NCI-H1694 (cell line): Measurements from ENCODE around the gene HTT.

ENCODE experiments used
- DNase-seq: peaks from one replicate; lab custom pipeline; 2025; lab: John Stamatoyannopoulos, UW

Gene HTT

DNA sequence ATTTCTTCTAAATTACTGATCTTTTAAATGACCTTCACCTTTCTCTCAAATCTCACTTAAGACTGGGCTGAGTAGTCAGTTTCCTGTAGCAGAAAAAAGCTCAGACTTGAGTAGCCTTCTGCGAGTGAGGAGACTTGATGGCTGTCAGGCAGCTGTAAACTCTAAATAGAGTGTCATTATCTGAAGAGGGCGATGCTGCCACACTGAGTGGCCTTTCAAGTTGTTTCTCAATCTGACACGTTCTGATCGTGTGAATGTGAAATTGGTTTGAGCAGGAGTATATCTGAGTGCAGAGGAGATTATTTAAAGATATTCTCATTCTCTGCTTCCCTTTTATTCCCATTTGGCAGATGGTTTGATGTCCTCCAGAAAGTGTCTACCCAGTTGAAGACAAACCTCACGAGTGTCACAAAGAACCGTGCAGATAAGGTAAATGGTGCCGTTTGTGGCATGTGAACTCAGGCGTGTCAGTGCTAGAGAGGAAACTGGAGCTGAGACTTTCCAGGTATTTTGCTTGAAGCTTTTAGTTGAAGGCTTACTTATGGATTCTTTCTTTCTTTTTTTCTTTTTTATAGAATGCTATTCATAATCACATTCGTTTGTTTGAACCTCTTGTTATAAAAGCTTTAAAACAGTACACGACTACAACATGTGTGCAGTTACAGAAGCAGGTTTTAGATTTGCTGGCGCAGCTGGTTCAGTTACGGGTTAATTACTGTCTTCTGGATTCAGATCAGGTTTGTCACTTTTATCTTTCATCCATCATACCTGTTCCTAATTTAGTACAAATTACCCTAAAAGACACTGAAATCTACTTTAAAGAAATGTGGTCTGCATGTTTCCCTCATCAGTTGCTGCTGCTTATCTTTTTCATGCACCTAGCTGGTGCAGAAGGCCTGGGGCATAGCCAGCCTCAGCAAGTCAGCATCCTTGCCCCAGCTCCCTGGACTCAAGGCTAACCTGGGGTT is 100.2 kb downstream of the HTT start:
- no peak for DNase-seq

DNA sequence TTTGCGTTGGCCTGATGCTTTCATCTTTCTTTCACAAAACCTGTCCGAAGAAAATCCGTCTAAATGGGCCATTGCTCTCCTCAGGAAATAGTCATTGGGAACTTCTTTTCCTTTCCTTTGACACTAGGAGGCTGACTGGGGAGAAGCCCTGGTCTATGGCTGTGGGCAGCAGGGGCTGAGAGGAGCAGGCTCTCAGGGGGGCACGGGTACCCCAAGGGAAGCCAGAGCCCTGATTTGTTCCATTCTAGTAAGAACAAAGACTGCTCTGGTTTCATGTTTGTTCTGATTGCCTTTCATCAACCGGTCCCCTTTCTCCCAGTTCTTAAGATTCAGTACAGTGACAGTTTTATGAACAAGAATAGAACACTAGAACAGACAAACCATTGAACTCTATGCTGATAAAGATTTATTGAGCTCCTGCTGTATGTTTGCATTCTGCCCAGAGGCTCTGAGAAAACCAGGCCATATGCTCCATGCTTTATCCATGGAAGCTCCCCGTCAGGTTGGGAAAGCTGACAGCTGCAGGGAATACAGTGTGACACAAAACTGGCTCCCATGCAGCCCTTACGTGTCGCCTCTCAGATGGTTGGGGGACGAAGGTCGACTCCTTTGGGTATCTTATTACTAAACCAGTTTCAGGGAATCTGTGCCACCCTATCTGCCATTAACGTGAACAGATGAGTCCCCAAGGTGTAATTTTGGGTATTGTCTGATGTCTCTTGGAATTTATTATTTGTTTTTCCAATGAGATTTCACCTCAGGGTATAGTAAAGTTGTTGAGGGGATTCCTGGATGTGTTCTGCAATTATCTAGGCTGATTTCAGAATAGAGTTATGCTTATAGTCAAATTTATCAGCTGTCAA is 102.1 kb downstream of the HTT start:
- DNase-seq = peak; percentile 87

DNA sequence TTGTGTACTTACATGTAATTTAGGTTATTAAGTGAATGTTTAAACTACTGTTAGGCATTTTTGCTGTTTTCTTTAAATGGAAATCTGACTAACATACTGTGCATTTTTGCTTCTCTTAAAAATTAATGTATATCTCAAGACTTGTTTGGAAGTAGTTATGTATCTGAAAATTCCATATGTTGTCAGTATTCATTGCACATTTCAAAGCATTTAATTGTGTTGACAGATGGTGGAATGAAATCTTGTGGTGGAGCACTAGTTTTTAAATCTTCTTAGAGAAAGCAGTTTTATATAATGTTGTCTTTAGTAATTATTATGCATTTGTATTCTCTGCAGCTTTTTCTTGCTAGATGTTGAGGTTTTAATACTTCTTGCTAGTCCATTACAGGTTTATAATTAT is 102.9 kb downstream of the HTT start:
- DNase-seq = no peak

DNA sequence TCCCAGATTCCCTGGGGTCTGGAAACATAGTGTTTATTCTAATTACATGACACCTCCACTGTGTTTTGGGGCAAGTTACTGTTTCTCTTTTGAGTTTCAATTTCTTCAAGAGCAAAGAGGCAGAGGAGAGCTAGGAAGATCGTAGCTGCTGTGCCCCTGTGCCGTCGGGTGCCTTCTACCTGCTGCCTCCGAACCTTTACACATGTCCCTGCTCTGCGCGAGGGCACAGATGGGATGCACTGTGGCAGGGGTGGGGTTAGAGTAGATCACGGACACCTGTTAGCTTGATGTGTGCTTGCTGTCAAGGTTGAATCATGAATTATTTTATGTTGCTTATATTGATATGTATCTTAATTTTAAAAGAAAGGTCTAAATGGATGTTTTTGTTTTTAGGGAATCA is 103.4 kb downstream of the HTT start:
- DNase-seq = no peak

DNA sequence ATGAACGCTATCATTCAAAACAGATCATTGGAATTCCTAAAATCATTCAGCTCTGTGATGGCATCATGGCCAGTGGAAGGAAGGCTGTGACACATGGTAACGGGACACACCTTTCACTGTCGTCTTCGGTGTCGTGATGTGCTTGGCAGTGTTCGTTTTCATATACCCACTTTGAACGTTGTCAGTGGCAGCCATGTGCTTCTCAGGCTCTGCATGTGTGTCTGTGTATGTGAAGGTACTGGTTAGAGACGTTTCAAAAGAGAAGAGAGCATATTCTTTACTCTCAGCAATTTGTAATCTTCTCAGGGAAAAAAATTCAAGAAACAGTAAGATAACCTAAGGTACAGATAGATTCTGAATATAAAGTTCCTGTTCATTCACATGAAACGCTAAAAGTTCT is 103.9 kb downstream of the HTT start:
- DNase-seq = no peak

DNA sequence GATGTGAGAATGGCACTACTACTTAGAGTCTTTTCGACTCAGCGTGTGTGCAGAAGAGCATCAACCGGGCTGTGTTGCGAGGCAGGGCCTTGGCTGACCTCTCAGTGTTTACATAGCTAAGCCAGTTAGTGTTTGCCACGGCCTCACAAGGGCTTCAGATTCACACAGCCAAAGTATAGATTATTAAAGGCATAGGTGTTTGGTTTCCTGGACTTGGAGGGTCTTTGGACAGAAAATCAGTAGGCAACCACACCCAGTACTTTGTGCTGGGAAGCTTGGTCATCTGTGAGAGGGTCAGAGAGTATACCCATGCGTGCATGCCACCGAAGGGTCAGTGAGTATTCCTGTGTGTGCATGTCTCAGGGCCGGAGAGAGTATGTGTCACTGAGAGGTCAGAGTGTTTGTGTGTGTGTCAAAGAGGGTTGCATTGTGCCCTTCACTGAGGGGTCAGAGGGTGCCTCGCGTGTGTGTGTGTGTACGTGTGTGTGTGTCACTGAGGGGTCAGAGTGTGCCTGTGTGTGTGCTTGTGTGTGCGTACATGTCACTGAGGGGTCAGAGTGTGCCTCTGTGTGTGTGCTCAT is 104.7 kb downstream of the HTT start:
- no peak for DNase-seq

DNA sequence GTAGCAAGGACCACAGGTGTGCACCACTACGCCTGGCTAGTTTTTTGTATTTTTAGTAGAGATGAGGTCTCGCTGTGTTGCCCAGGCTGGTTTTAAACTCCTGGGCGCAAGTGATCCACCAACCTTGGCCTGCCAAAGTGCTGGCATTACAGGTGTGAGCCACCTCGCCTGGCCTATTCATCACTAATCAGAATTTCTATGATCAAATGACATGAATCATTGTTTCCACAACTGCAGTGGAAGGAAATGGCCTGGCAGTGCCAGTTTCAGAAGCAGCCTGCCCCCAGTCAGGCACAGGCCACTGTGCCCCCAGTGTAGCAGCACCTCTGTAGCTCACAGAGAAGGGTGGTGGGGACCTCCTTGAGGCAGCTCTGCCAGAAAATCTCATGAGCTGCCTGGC is 108.5 kb downstream of the HTT start:
- no peak for DNase-seq

DNA sequence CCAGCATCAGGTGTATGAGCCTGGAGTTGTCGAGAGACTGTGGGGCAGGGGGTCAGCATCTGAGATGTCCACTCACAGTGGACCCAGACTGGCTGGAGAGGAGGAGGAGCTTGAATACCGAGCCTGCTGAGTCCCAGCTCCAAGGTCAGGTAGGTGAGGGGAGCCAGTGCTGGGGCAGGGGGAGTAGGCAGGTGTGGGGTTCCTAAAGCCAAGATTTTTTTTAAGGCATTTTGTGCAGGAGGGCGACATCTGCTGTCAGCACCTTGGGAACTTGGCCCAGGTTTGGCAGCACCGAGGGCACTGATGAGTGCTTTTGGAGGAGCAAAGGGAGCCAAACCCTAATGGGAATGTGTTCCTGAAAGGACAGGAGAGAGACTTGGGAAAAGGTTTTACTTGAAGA is 110.2 kb downstream of the HTT start:
- no peak for DNase-seq

DNA sequence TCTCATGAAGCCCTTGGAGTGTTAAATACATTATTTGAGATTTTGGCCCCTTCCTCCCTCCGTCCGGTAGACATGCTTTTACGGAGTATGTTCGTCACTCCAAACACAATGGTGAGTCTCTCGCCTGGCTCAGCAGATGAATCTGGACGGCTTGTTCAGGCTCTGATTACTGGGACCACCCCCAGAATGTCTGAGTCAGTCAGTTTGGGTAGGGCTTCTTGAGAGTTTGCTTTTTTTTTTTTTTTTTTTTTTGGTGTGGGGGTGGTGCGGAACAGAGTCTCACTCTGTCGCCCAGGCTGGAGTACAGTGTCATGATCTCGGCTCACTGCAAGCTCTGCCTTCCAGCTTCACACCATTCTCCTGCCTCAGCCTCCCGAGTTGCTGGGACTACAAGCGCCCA is 112.1 kb downstream of the HTT start:
- no peak for DNase-seq

DNA sequence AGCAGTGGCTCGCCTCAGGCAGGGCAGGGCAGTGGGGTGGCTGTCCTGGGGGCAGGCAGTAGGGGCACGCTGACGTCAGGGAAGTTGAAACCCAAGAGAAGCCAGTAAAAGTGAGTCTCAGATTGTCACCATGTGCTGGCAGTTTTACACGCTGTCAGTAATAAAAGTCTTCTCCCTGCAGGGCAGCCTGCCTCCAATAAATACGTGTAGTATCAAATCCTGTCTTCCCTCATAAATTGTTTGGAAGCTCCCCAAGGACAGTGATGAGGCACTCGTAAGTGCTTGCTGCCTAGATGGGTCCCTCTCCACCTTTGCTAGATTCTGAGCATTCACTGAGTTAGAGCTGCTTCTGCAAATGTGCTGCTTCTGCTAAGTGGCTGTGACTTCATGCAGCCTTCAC is 113.6 kb downstream of the HTT start:
- DNase-seq = no peak

DNA sequence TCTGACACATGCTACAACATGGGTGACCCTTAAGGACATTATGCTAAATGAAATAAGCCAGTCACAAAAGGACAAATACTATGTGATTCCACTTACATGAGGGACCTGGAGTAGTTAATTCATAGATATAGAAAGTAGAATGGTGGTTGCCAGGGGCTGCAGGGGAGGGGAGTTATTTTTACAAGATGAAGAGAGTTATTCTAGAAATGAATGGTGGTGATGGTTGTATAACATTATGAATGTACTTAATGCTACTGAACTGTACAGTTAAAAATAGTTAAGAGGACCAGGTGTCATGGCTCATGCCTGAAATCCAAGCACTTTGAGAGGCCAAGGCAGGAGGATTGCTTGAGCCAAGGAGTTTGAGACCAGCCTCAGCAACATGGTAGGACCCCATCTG is 115.0 kb downstream of the HTT start:
- no peak for DNase-seq

DNA sequence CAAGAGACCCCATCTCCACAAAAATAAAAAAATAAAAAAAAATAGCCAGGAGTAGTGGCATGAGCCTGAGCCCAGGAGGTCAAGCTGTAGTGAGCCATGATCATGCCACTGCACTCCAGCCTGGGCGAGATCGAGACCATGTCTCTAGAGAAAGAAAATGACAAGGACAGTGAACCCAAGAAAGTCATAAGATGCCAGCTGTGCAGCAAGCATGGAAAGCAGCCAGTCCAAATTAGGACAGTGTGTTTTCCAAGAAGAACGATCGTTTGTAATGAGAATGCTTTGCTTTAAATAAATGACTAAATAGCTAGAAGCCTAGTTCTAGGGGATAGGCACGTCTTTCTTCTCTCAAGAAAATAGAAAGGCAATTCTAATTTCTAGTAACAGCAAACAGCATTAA is 116.1 kb downstream of the HTT start:
- DNase-seq = no peak

DNA sequence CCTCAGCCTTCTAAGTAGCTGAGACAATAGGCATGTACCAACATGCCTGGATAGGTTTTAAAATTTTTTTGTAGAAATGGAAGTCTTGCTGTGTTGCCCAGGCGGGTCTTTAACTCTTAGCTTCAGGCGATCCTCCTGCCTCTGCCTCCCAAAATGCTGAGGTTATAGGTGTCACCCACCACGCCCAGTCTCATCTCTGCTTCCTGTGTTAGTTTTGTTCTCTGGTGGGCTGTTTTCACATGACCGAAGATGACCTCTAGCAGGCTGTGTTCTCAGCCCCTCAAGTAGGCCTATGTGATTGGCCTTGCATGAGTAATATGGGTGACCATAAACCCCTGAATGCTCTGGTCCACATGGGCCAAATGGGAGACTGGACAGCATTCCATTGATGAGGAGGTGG is 117.7 kb downstream of the HTT start:
- DNase-seq = no peak

DNA sequence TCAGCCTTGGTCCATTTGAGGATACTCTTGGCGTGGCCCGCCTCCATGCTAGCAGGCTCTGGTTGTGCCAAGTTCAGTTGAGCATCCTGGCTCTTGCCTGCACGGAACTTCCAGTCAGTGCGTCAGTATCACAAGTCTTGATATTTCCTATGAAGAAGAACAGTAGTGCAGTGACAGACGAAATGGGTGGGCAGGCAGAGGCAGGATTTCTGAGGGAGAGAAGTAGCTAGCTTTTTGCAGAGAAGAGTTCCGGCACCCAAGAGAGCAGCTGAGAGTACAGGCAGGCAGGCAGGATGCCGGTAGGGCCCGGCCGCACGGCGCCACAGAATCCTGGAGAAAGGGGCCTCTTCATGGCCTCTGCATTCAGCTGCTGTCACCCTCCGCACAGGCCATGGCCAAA is 118.3 kb downstream of the HTT start:
- DNase-seq = no peak

DNA sequence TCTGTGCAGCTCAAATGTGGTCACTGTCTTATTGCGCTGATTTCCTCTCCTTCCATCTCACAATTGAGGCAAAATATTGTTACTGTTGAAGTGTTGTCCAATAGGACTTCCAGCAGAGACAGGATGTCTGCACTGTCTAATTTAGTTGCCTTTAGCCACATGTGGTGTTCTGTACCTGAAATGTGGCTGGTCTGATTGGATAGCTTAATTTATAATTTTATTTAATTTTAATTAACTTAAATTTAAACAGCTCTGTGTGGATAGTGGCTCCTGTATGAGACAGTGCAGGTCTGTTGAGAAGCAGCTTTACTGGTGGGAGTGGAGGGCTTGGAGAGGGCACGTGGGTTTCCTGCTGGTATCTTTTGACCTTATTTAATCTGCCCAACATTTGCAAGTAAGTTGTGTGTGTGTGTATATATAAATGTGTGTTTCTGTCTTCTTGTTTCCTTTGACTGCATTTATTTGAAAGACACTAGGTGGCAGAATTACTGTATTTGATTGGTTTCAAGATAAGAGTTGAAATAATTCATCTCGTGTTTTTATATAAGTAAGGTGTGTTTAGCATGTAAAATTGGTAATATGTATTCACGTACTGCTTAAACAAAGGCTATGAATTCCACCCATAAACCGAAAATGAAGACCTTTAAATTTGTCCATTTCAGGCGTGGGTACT is 119.2 kb downstream of the HTT start:
- DNase-seq = no peak

DNA sequence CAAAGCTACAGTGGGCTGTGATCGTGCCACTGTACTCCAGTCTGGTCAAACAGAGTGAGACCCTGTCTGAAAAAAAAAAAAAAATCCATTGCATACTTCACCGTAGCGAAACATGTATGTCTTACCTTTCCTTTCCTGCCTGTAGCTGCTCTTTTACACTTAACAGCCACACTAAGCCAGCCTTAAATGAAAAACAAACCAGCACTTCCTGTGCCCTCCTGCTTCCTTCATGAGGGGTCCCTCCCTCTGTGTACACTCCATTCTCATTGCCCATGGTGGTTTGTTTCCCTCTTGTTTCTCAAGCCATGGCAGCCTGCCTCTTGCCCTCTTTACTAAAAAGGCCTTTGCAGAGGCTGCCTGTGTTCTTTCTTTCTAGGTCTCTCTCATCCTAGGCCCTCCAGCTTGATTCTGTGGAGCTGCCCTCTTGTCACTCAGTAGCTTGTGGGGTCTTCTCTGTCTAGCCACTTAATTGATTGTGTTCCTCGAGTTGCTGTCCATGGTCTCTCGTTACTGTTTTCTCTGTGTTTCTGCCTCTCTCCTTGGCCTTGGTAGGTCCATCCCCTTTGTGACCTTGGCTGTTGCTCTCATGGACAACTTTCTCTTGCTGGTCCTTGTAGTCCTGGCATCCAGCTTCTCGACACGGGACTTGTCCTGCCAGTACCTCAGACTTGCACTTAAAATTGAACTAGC is 122.3 kb downstream of the HTT start:
- no peak for DNase-seq

DNA sequence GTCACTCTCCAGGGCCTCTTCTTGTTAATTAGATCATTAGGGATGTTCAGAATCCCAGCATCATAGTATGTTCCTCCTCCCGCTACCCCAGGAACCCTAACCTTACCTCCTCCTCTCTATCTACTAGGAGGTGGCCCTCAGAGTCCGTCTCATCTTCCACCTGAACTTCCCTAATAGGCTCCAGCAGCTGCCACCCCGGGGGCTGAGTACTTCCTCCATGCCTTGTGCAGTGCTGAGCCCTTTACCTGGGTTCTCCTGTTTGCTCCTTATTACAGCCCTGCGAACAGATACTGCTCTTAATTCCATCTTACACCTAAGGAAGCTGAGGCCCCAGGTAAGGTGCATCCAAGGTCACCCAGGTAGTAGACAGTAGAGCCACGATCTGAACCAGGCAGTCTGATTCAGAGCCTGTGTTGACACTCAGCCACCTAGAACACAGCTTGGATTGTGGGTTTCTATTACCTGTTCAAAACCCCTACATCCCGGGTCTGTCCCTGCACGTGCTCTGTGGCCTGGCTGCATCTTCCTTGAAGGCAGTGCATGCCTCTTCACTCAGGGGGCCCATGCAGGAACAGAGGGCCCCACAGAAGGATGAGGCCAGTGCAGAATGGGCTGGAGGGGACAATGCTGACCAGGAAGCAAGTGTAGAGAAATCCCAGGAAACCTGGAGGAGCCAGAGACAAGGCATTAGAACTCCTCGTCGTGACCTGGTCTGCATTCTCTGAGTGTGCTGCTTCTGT is 123.1 kb downstream of the HTT start:
- no peak for DNase-seq

DNA sequence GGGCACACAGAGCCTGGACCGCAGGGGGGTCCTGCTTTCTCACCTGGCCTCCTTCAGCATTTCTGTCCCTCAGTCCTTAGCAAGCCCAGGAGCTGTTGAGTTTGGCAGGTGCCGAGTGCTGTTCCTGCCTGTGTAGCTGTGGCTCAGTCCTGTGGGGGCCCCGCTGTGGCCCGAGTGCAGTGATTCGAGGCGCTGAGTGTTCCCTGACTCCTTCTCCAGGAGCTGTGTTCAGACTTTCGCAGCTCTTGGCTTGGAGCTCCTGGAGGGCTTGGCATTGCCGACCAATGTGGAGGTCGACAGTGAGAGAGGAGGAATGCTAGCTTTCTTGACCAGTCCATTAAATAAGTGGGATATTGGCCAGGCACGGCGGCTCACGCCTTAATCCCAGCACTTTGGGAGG is 124.4 kb downstream of the HTT start:
- no peak for DNase-seq

DNA sequence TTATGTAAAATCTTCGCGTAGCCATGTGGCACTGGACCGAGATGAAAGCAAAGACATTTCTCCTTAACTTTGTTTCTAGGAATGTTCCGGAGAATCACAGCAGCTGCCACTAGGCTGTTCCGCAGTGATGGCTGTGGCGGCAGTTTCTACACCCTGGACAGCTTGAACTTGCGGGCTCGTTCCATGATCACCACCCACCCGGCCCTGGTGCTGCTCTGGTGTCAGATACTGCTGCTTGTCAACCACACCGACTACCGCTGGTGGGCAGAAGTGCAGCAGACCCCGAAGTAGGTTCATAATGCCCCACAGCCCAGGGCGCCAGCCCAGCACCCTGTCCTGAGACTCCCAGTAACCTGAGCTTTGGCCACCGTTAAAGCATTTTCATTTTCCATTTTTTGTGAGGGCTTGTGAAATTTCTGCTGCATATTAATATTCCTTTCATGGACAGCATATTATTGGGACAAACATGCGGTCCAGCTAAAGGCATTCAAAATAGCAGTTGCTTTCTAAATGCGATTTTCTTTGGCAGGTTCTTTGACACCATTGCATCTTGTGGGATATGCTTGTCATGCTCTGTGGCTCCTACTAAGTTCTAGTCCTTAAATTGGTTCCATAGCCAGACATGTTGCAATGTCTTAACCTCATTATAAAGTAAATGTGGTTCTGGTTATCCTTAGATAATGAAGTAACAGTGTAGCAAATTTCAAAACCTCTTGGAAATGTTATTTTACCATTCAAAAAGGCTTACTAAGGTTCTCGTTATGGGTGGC is 125.4 kb downstream of the HTT start:
- no peak for DNase-seq

DNA sequence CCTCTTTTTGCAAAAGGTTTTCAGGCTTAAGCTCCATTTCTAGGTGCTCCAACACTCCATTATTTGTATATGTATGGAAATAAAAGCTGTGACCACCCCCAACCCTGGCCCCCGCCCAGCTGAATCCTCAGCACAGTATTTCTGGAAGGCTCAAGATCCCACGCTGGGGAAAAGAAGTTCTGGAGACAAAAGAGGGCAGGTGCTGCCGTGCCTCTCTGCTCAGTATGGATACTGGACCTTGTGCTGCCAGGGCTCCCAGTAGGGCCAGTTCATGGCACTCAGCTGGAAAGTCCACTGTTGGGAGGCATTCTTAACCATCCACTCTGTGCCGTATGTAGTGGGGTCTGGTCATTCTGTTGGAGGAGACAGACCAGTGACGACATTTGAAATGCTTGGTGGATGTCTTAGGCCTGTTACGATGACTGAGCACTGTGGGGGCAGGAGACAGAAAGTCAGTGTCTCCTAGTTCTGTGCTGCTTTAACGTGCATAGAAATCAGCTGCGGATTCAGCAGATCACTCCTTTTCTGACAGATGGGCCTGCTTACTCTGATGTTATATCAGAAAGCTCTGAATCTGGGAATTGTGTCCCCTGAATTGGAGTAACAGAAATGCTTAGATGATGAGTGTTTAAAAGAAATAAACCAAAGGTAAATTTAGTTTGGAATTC is 126.1 kb downstream of the HTT start:
- DNase-seq = no peak
